ENCODE data around the gene PRX.

Gene PRX

DNA sequence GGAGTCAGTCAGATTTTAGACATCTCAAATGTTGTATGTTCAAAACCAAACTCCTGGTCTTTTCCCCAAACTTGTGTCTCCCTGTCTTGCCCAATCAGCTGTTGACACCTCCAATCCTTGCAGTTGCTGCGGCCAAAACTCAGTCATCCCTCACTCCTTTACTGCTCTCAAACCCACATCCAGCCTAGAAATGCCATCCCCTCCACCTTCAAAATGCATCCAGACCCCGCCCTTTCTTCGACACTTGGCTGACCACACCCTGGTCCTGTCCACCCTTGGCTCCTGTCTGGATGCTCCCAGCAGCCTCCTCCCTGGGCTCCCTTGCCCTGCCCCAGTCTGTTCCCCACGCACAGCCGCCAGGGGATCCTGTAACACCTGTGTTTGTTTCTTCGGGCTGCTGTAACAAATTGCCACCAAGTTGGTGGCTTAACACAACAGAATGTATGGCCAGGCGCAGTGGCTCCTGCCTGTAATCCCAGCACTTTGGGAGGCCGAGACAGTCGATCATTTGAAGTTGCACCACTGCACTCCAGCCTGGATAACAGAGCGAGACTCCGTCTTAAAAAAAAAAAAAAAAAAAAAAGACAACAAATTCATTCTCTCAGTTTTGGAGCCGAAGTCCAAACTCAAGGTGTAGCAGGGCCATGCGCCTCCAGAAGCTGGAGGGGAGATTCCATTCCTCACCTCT is 53.0 kb downstream of the PRX start:
- H3K27ac ChIP-seq (ENCODE audit: poor library complexity, severe bottlenecking), result no peak overlapping the region
- no peak for ATAC-seq (ENCODE audit: low read depth)

DNA sequence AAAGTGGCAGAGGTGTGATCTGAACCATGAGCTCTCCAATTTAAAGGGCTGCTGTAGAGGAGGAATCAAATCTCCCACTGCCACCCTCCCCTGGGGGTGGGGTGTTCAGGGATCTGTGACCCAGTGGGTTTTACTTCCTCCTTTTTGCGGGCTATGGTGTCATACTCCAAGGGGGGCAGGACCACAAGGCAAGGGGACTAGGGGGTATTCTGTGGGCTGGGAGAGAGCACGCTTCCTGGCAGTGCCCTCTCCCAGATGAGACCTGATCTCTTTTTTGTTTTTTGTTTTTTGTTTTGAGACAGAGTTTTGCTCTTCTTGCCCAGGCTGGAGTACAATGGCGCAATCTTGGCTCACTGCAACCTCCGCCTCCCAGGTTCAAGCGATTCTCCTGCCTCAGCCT is 54.4 kb downstream of the PRX start:
- H3K4me1 ChIP-seq (ENCODE audit: insufficient read depth, poor library complexity, severe bottlenecking), result no peaks in the 10 kb centered on the region
- H3K27me3 ChIP-seq (ENCODE audit: insufficient read depth, poor library complexity, severe bottlenecking), result no peaks in the 10 kb centered on the region
- H3K27ac ChIP-seq (ENCODE audit: poor library complexity, severe bottlenecking), result no peak overlapping the region
- DNase-seq (ENCODE audit: low spot score), result no peak
- ATAC-seq (ENCODE audit: low read depth), result no peak
- H3K36me3 ChIP-seq (ENCODE audit: low read depth), result no peaks in the 10 kb centered on the region
- TF ChIP-seq, protein P1, sequence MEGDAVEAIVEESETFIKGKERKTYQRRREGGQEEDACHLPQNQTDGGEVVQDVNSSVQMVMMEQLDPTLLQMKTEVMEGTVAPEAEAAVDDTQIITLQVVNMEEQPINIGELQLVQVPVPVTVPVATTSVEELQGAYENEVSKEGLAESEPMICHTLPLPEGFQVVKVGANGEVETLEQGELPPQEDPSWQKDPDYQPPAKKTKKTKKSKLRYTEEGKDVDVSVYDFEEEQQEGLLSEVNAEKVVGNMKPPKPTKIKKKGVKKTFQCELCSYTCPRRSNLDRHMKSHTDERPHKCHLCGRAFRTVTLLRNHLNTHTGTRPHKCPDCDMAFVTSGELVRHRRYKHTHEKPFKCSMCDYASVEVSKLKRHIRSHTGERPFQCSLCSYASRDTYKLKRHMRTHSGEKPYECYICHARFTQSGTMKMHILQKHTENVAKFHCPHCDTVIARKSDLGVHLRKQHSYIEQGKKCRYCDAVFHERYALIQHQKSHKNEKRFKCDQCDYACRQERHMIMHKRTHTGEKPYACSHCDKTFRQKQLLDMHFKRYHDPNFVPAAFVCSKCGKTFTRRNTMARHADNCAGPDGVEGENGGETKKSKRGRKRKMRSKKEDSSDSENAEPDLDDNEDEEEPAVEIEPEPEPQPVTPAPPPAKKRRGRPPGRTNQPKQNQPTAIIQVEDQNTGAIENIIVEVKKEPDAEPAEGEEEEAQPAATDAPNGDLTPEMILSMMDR (IDR thresholded peaks at IDR 0.05; ENCODE audit: poor library complexity, severe bottlenecking), result no peak
- no peak overlapping the region for H3K4me3 ChIP-seq (ENCODE audit: severe bottlenecking)
- no peaks in the 10 kb centered on the region for H3K9me3 ChIP-seq (ENCODE audit: severe bottlenecking)

More for the DNA sequence above, 53.0 kb downstream of the PRX start:
- no peak for DNase-seq (ENCODE audit: low spot score)
- no peaks in the 10 kb centered on the region for H3K27me3 ChIP-seq (ENCODE audit: insufficient read depth, poor library complexity, severe bottlenecking)
- no peaks in the 10 kb centered on the region for H3K4me1 ChIP-seq (ENCODE audit: insufficient read depth, poor library complexity, severe bottlenecking)
- no peaks in the 10 kb centered on the region for H3K9me3 ChIP-seq (ENCODE audit: severe bottlenecking)
- H3K4me3 ChIP-seq (ENCODE audit: severe bottlenecking), result no peak overlapping the region
- H3K36me3 ChIP-seq (ENCODE audit: low read depth), result no peaks in the 10 kb centered on the region
- TF ChIP-seq, protein P1 (IDR thresholded peaks at IDR 0.05; ENCODE audit: poor library complexity, severe bottlenecking), result no peak

DNA sequence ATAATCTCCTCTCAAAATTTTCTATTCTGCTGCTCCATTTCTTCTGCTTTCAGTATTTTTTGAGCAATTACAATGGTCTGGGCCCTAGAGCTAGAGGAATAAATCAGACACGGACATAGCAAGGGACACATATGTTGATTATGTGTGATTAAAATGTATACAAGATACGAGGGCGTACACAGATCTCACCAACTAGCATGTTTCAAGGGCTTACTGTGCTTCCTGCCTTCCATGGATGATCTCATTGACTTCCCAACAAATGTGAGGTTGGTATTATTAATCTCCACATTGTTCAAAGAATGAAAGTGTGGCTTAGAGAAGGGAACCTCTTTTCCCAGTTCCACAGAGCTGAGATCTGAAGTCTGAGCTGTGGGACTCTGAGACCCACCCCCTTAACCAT is 55.5 kb downstream of the PRX start:
- Histone ChIP-seq H3K9me3 (ENCODE audit: severe bottlenecking) (no peaks in the 10 kb centered on the region), H3K27me3 (ENCODE audit: insufficient read depth, poor library complexity, severe bottlenecking) (no peaks in the 10 kb centered on the region), H3K27ac (ENCODE audit: poor library complexity, severe bottlenecking) (no peak overlapping the region), H3K4me1 (ENCODE audit: insufficient read depth, poor library complexity, severe bottlenecking) (no peaks in the 10 kb centered on the region), H3K4me3 (ENCODE audit: severe bottlenecking) (no peak overlapping the region), H3K36me3 (ENCODE audit: low read depth) (no peaks in the 10 kb centered on the region)
- DNase-seq (ENCODE audit: low spot score) (no peak), ATAC-seq (ENCODE audit: low read depth) (no peak)
- TF ChIP-seq, protein P1 (IDR thresholded peaks at IDR 0.05; ENCODE audit: poor library complexity, severe bottlenecking), result no peak

DNA sequence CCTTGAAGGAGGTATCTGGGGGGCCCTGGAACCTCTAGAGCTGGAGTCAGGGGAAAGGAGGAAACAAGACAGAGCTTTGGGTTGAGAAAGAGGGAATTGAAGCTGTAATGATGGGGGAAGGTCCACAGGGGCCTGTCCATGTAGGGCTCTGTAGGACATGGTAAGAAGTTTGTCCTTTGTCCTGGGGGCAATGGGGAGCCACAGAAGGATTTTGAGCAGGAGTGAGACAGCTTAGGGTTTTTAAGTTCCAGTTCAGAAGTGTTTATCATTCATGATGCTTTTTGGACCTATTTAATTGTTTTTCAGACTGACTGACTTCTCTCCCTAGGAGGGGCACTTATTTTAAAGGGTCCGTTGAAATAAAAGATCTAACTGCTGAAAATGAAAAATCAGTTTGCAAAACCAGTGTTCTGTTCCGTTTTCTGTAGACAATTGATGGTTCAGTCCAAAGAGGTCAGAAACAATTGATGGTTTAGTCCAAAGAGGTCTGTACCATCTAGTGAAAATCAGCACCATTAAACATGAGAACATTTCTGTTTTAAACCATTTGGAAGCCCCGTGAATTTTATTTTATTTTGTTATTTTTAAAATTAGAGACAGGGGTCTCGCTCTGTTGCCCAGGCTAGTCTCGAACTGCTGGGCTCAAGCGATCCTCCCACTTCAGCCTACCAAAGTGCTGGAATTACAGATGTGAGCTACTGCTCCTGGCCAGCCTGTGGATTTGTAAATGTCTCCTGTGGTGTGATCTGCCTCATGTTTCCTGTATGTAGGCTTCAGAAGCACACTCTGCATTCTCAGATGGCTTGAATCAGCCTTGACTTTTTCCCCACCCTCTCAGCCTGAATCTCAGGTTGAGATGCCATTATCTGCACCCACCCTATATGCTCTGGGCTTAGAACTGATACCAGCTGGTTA is 56.2 kb downstream of the PRX start:
- H3K27ac ChIP-seq (ENCODE audit: poor library complexity, severe bottlenecking), result no peak overlapping the region
- no peaks in the 10 kb centered on the region for H3K9me3 ChIP-seq (ENCODE audit: severe bottlenecking)
- no peak for ATAC-seq (ENCODE audit: low read depth)
- TF ChIP-seq, protein P1 (IDR thresholded peaks at IDR 0.05; ENCODE audit: poor library complexity, severe bottlenecking), result no peak
- no peak for DNase-seq (ENCODE audit: low spot score)
- no peak overlapping the region for H3K4me3 ChIP-seq (ENCODE audit: severe bottlenecking)
- no peaks in the 10 kb centered on the region for H3K4me1 ChIP-seq (ENCODE audit: insufficient read depth, poor library complexity, severe bottlenecking)
- no peaks in the 10 kb centered on the region for H3K36me3 ChIP-seq (ENCODE audit: low read depth)
- no peaks in the 10 kb centered on the region for H3K27me3 ChIP-seq (ENCODE audit: insufficient read depth, poor library complexity, severe bottlenecking)
